BLaER1 treated with 17β-estradiol and CSF1 and Interleukin-3, amounts not matched to agents 10 nM and 100 nM (cell line): ENCODE measurements around the gene CEACAM6.

ENCODE experiments used
- H3K27ac ChIP-seq, 11 experiments: shearing (Covaris generic); formaldehyde crosslinking; 2 replicates each; pipeline ENCODE4 v1.8.1; 2022
- H3K27me3 ChIP-seq, 11 experiments: shearing (Covaris generic); formaldehyde crosslinking; 2 replicates each; pipeline ENCODE4 v1.8.1; 2022
- H3K36me3 ChIP-seq, 11 experiments: shearing (Covaris generic); formaldehyde crosslinking; 2 replicates each; pipeline ENCODE4 v1.8.1; 2022
- H3K4me1 ChIP-seq, 10 experiments: shearing (Covaris generic); formaldehyde crosslinking; 2 replicates each; pipeline ENCODE4 v1.8.1; 2022
- H3K4me2 ChIP-seq, 11 experiments: shearing (Covaris generic); formaldehyde crosslinking; 2 replicates each; pipeline ENCODE4 v1.8.1; 2022
- H3K4me3 ChIP-seq, 10 experiments: shearing (Covaris generic); formaldehyde crosslinking; 2 replicates each; pipeline ENCODE4 v1.8.1; 2022
- H3K9ac ChIP-seq, 11 experiments: shearing (Covaris generic); formaldehyde crosslinking; 2 replicates each; pipeline ENCODE4 v1.8.1; 2022
- H3K9me3 ChIP-seq, 11 experiments: shearing (Covaris generic); formaldehyde crosslinking; replicated peaks in 1 of 11; 2 replicates each; pipeline ENCODE4 v1.8.1; 2022
- H4K20me1 ChIP-seq, 11 experiments: shearing (Covaris generic); formaldehyde crosslinking; 2 replicates each; pipeline ENCODE4 v1.8.1; 2022
- Cebpa-rat ChIP-seq, 11 experiments: shearing (Covaris generic); IDR thresholded peaks; 2 replicates each; pipeline ENCODE4 v1.8.1; 2022

CEACAM6 gene

DNA sequence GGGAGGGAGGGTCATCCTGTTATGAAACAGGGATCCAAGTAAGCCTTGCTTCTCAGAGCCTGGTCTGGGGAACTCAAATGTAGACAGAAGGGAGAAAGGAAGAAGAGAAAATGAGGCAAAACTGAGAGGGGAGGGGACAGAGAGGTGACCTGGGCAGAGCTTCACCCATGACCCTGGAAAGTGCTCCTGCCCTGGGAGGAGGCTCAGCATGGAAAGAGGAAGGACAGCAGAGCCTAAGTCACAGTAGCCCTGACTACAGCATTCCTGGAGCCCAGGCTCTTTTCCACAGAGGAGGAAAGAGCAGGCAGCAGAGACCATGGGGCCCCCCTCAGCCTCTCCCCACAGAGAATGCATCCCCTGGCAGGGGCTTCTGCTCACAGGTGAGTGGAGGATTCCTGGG is 41.0 kb downstream of the CEACAM6 start, which contains the start of gene CEACAM3:
Gene CEACAM3 (plus strand): TSS at position 226 of the 400 bp plus-strand sequence. CDS start 91 bp downstream, at position 317.
- H3K9me3 ChIP-seq, result peaks cover 7 to 19% (median 13%) of the 10 kb centered on the region in 11 experiments; a peak in 20 of 22 replicates
- peaks cover 0 to 5% (median 0%) of the 10 kb centered on the region in 11 experiments; a peak in 2 of 22 replicates for H3K36me3 ChIP-seq
- H3K27me3 ChIP-seq, result no peaks in the 10 kb centered on the region
- no peaks in the 10 kb centered on the region for H4K20me1 ChIP-seq
- H3K4me3 ChIP-seq, result no peak within 1 kb of the TSS
- H3K4me2 ChIP-seq, result peak within 1 kb of the TSS; percentile 6 to 88 (median 75); a peak in 20 of 22 replicates
- H3K9ac ChIP-seq, result peak within 1 kb of the TSS in 6 of 11 experiments; percentile 12 to 48 (median 30); a peak in 7 of 22 replicates
- peaks cover 28 to 85% (median 70%) of the 10 kb centered on the region in 10 experiments for H3K4me1 ChIP-seq
- peak within 1 kb of the TSS in 9 of 11 experiments; percentile 9 to 66 (median 47); a peak in 17 of 22 replicates for H3K27ac ChIP-seq
- TF ChIP-seq Cebpa-rat (IDR thresholded peaks at IDR 0.05), result no peak

DNA sequence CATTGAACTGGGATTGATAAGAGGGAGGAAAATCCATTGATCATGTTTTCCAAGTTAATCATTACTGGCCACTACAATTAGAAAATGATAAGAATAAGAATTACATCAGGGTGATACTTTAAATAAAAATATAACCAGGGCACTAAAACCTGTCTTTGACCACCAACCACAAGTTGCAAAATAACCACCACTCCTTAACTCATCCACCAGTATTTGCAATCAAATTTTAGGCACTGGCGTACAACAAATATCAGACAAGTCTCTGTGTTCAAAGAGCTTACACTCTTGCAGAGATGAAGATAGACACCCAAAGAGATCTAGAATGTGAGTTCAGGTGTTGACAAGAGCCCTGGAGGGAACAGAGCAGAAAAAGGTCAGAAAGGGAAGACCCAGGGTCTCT is 41.6 kb downstream of the CEACAM6 start:
- Histone ChIP-seq H3K27me3 (no peaks in the 10 kb centered on the region), H3K9ac (peak overlapping the region in 3 of 11 experiments; percentile 12 to 44 (median 17); a peak in 5 of 22 replicates), H3K4me3 (no peak overlapping the region), H3K36me3 (peaks cover 0 to 5% (median 0%) of the 10 kb centered on the region in 11 experiments; a peak in 2 of 22 replicates), H3K4me1 (peaks cover 34 to 89% (median 74%) of the 10 kb centered on the region in 10 experiments), H3K27ac (peak overlapping the region in 9 of 11 experiments; percentile 9 to 66 (median 47); a peak in 13 of 22 replicates), H3K9me3 (peaks cover 10 to 22% (median 16%) of the 10 kb centered on the region in 11 experiments; a peak in 20 of 22 replicates), H3K4me2 (peak overlapping the region; percentile 6 to 88 (median 75); a peak in 20 of 22 replicates), H4K20me1 (no peaks in the 10 kb centered on the region)
- no peak for TF ChIP-seq Cebpa-rat (IDR thresholded peaks at IDR 0.05)

DNA sequence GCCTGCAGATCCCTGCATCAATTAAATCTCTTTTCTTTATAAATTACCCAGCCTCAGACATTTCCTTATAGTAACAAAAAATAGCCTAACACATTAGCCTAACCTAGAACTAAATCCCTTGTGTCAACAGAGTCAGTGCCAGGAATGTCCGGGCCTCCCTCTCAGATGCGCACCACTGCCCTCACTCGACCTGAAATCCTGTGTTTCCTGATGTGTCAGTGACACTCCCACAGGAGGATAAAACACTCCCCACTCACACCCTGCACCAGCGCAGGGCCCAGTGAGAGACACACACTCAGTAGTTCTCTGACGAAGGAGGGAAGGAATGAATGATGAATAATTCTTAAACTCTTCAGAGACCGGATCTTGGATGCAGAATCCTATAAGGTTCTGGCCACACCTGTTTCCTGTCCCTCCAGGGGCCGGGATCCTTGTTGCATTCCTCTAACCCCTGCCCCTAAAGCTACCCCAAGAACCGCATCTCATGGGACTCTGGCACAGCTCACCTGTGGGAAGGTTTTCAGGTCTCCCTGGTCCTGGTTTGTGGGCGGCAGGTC is 44.2 kb downstream of the CEACAM6 start:
- H3K27ac ChIP-seq, result peak overlapping the region in 8 of 11 experiments; percentile 1 to 70 (median 46); a peak in 11 of 22 replicates
- peak overlapping the region; percentile 53 to 88 (median 78) for H3K4me2 ChIP-seq
- peaks cover 53 to 99% (median 93%) of the 10 kb centered on the region in 10 experiments for H3K4me1 ChIP-seq
- H3K4me3 ChIP-seq, result peak overlapping the region in 1 of 10 experiments; percentile 10; a peak in 1 of 20 replicates
- TF ChIP-seq Cebpa-rat (IDR thresholded peaks at IDR 0.05), result no peak
- H3K27me3 ChIP-seq, result no peaks in the 10 kb centered on the region
- H3K9ac ChIP-seq, result peak overlapping the region in 4 of 11 experiments; percentile 15 to 30 (median 26); a peak in 6 of 22 replicates
- H4K20me1 ChIP-seq, result no peaks in the 10 kb centered on the region
- peaks cover 0 to 5% (median 0%) of the 10 kb centered on the region in 11 experiments; a peak in 2 of 22 replicates for H3K36me3 ChIP-seq
- peaks cover 10 to 22% (median 16%) of the 10 kb centered on the region in 11 experiments; a peak in 20 of 22 replicates for H3K9me3 ChIP-seq

- H4K20me1 ChIP-seq, result no peaks in the 10 kb centered on the region
- peaks cover 10 to 22% (median 16%) of the 10 kb centered on the region in 11 experiments; a peak in 20 of 22 replicates for H3K9me3 ChIP-seq
- peaks cover 53 to 99% (median 88%) of the 10 kb centered on the region in 10 experiments for H3K4me1 ChIP-seq
- TF ChIP-seq Cebpa-rat (IDR thresholded peaks at IDR 0.05), result no peak
- H3K4me3 ChIP-seq, result peak overlapping the region in 7 of 10 experiments; percentile 2 to 43 (median 21); a peak in 7 of 20 replicates
- peak overlapping the region in 9 of 11 experiments; percentile 2 to 62 (median 30); a peak in 10 of 22 replicates for H3K9ac ChIP-seq
- no peaks in the 10 kb centered on the region for H3K27me3 ChIP-seq
- H3K27ac ChIP-seq, result peak overlapping the region; percentile 52 to 85 (median 75)
- peak overlapping the region; percentile 68 to 85 (median 76) for H3K4me2 ChIP-seq
- peaks cover 0 to 5% (median 0%) of the 10 kb centered on the region in 11 experiments; a peak in 2 of 22 replicates for H3K36me3 ChIP-seq
Observed at GRCh38 chr19:41801031-41801430, 45.7 kb downstream of the CEACAM6 start.

- peaks cover 0 to 5% (median 0%) of the 10 kb centered on the region in 11 experiments; a peak in 2 of 22 replicates for H3K36me3 ChIP-seq
- peaks cover 10 to 22% (median 16%) of the 10 kb centered on the region in 11 experiments; a peak in 20 of 22 replicates for H3K9me3 ChIP-seq
- no peaks in the 10 kb centered on the region for H3K27me3 ChIP-seq
- no peaks in the 10 kb centered on the region for H4K20me1 ChIP-seq
- peak overlapping the region; percentile 69 to 85 (median 77) for H3K4me2 ChIP-seq
- peak overlapping the region in 2 of 10 experiments; percentile 13 to 18; a peak in 4 of 20 replicates for H3K4me3 ChIP-seq
- peaks cover 53 to 94% (median 83%) of the 10 kb centered on the region in 10 experiments for H3K4me1 ChIP-seq
- H3K27ac ChIP-seq, result peak overlapping the region; percentile 52 to 85 (median 76)
- H3K9ac ChIP-seq, result peak overlapping the region in 10 of 11 experiments; percentile 14 to 64 (median 52); a peak in 14 of 22 replicates
- no peak for TF ChIP-seq Cebpa-rat (IDR thresholded peaks at IDR 0.05)
Observed at GRCh38 chr19:41801792-41802211, 46.5 kb downstream of the CEACAM6 start.

- TF ChIP-seq Cebpa-rat (IDR thresholded peaks at IDR 0.05), result no peak
- Histone ChIP-seq H3K4me3 (no peak overlapping the region; a peak in 1 of 20 replicates), H3K4me1 (peaks cover 53 to 94% (median 81%) of the 10 kb centered on the region in 10 experiments), H3K4me2 (peak overlapping the region; percentile 69 to 85 (median 77)), H3K36me3 (peaks cover 0 to 5% (median 0%) of the 10 kb centered on the region in 11 experiments; a peak in 2 of 22 replicates), H3K9ac (peak overlapping the region in 9 of 11 experiments; percentile 14 to 64 (median 44); a peak in 12 of 22 replicates), H4K20me1 (no peaks in the 10 kb centered on the region), H3K27ac (peak overlapping the region; percentile 52 to 85 (median 76)), H3K27me3 (no peaks in the 10 kb centered on the region), H3K9me3 (peaks cover 10 to 22% (median 16%) of the 10 kb centered on the region in 11 experiments; a peak in 20 of 22 replicates)
Observed at GRCh38 chr19:41802770-41803169, 47.4 kb downstream of the CEACAM6 start.

DNA sequence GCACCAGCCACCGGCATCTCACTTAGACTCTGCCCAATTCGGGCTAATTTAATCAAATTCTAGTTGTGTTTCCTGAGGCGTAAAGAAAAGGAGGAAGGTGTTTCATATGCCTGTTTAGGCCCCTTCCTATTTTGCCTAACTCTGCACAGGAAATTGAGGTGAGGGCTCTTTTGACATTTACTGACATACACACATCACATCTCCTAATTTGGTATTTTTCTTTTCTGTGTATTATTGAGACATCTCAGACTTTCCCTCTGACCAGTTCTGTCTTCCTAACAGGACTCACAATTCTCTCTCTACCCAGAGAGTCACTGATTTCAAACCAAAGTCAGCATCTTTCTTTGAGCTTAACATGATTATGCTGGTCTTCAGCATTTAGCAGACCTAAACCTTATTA is 49.0 kb downstream of the CEACAM6 start:
- H3K27me3 ChIP-seq, result no peaks in the 10 kb centered on the region
- 0 out of 22 replicates have a peak overlapping the region, but pooled peaks of 2 of the 11 experiments have one; percentile 13 to 15 for H3K27ac ChIP-seq
- TF ChIP-seq Cebpa-rat (IDR thresholded peaks at IDR 0.05), result no peak
- no peak overlapping the region for H3K9ac ChIP-seq
- no peaks in the 10 kb centered on the region for H4K20me1 ChIP-seq
- H3K36me3 ChIP-seq, result peaks cover 0 to 5% (median 0%) of the 10 kb centered on the region in 11 experiments; a peak in 2 of 22 replicates
- peaks cover 10 to 22% (median 16%) of the 10 kb centered on the region in 11 experiments; a peak in 20 of 22 replicates for H3K9me3 ChIP-seq
- H3K4me2 ChIP-seq, result peak overlapping the region; percentile 21 to 83 (median 60); a peak in 18 of 22 replicates
- no peak overlapping the region for H3K4me3 ChIP-seq
- peaks cover 55 to 94% (median 82%) of the 10 kb centered on the region in 10 experiments for H3K4me1 ChIP-seq

DNA sequence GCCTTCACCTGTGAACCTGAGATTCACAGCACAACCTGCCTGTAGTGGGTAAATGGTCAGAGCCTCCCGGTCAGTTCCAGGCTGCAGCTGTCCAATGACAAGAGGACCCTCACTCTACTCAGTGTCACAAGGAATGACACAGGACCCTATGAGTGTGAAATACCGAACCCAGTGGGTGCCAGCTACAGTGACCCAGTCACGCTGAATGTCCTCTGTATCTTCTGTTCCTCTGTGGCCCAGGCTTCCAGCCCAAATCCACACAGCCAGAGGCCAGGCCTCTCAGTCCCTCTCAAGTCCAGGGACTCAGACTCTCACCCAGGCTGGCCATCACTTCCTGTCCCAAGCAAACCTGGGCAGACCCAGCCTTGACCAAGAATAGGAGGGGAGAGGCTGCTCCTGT is 51.8 kb downstream of the CEACAM6 start:
- TF ChIP-seq Cebpa-rat (IDR thresholded peaks at IDR 0.05), result no peak
- Histone ChIP-seq H3K4me3 (no peak overlapping the region), H3K27ac (peak overlapping the region in 4 of 11 experiments; percentile 6 to 72 (median 30); a peak in 5 of 22 replicates), H3K9me3 (no peaks in the 10 kb centered on the region), H3K27me3 (no peaks in the 10 kb centered on the region), H3K4me1 (peaks cover 57 to 97% (median 83%) of the 10 kb centered on the region in 10 experiments), H3K4me2 (peak overlapping the region in 5 of 11 experiments; percentile 89 to 98 (median 95); a peak in 10 of 22 replicates), H3K9ac (no peak overlapping the region), H4K20me1 (no peaks in the 10 kb centered on the region), H3K36me3 (no peaks in the 10 kb centered on the region)
